HG02623 (cell line): ENCODE data around the gene TEAD1.

ENCODE experiments used
- ATAC-seq: cut with Tn5 transposase; IDR thresholded peaks from one replicate; pipeline ENCODE4 v1.9.1; 2021; ENCODE audit warnings: moderate library complexity; ENCODE audit not compliant: unreplicated experiment

Gene TEAD1

DNA sequence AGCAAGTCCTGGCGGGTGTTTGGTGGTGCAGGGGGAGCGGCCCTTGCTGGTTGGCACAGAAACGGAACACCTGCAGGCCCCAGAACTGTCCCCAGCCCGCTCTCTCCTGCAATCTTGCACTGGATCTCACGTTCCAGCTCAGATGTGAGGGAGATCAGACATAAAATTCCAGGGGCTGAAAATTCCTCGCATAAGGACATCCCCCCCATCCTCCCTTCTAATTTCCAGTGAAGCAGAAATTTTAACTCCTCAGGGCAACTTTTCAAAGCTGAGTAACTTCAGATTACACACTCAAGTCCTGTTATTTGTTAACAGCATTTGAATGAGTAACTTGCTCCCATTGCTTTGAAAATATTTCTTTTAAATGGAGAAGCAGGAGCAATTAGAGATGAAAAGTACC is 294.6 kb downstream of the TEAD1 start:
- no peak for ATAC-seq

DNA sequence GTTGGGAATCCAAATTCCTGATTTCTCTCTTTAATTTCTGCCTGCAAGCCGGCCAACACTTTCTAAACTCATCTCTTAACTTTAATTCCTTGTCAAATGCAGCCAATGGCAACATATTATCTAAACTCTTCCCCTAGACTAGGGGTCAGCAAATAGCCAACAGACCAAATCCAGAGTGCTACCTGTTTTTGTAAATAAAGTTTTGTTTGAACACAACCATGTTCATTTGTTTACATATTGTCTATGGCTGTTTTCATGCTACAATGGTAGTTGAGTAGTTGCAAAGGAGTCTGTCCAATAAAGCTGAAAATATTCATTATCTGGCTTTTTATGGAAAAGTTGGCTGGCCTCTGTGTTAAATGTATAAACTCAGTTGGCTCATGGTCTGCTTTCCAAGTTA is 297.7 kb downstream of the TEAD1 start:
- no peak for ATAC-seq

DNA sequence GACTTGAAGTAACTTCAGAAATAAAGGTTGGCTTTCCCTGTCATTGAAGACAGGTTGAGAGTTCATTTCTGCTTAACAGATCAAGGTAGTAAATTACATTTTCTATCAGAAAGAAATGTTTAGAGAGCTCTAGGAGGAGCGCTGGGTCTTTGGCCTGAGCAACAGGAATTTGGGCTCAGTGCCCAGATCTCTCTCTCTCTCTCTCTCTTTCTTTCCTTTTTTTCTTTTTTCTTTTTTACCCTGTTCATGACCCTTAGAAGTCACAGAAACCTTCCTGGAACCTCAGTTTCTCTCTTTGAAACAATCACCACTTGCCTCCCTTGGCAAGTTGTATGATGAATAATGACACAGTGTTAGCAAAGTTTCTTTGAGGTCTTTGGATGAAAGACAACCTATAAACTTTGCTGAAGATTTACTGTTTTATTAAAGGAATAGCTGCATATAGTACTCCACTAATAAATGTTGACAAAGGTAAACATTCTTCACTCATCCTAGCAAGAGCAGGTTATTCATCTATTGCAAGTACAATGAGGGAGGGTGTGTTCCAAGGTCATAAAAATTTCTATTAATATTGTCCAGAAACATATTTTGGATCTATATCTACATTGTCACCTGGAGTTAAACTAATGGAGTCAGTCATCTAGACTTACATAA is 299.4 kb downstream of the TEAD1 start:
- no peak for ATAC-seq

DNA sequence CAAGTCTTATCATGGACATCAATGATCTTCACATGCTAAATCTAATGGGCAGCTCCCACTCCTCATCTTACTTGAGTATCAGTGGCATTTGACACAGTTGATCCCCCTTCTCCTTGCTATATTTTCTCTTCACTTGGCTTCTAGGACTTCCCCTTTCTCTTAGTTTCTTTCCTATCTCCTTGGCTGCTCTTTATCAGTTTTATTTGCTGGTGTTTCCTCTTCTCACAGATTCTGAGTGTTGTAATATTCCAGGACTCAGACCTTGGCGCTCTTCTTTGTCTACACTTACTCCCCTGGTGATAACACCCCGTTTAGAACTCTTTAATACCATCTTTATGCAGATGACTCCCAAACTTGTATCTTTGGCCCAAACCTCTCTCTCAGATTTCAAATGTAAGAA is 301.0 kb downstream of the TEAD1 start:
- no peak for ATAC-seq

DNA sequence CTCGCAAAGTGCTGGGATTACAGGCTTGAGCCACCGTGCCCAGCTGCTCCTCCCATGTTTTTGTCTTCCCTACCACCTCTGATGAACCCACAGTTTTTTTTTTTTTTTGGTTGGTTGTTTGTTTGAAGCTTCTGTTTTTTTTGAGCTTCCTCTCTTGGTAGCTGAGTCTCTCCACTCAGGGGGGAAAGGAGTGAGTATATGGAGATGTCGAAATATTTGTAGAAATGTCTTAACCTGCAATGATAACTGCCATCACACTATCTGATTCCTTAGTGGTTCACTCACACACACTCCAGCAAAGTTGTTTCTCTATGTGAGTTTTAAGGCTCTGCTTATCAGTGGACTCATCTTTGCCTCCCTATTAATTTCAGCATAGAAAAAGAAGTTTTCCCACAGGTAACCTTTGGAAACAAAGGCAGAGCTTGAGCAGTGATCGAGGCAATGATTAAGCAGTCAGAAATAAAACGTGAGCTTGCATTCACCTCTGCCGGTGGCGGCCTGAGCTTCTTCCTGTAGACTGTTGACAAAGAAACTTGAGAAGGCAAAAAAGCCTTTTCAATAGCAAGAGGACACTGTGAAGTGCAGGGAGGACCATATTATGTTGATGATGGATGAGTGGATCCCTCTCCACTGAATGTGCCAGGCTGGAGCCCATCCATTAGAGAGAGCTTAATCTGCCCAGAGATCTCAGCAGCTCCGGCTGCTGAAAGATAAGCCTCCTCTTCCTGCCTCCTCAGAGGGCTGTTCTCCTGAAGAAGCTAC is 305.9 kb downstream of the TEAD1 start:
- ATAC-seq = no peak

DNA sequence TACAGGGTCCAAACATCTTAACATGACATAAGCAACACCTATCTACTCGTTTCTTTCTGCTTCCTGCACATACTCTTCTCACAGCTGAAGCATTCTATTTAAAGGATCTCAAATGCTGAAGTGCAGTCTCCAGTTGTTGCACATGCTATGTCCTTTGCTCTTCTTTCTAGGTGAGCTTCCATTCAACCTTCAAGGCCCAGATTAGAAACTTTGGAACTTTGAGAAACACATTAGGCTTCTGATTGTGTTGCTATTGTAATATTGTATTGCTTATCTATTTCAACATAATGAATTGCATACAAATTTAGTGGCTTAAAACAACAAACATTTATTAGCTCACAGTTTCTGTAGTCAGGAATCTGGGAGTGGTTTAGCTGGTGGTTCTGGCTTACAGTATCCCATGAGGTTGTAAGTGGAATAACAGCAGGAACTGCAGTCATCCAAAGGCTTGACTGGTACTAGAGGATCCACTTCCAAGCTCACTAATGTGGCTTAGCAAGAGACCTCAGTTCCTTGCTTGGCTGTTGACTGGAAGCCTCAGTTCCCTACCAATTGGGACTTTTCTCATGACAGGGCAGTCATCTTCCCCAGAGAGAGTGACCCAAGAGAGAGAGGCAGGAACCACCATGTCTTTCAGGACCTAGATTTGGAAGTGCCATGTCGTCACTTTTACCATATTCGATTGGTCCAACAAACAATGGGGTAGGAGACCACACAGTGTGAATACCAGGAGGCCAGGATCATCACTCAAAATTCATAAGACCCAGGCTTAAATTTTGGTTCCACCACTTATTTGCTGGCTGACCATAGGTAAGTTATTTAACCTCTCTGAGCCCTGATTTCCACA is 307.7 kb downstream of the TEAD1 start:
- ATAC-seq = no peak

DNA sequence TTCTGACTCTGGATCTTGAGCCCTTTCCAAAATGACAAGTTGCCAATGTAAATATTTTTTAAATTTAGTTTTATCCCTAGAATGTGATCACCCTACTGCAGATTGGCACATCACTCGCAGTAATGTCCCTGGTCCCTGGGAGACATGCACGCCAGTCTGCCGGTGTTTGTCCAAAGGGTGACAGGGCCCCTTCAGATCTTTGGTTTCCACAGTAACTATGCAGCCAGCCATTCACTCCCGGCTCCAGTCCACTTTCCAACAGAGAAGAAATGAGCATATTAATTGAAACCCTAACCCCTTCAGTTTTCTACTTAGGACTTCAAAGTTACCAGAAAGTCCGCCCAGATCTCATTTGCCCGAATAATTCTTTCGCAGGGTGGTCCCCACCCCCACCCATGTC is 309.1 kb downstream of the TEAD1 start:
- no peak for ATAC-seq

DNA sequence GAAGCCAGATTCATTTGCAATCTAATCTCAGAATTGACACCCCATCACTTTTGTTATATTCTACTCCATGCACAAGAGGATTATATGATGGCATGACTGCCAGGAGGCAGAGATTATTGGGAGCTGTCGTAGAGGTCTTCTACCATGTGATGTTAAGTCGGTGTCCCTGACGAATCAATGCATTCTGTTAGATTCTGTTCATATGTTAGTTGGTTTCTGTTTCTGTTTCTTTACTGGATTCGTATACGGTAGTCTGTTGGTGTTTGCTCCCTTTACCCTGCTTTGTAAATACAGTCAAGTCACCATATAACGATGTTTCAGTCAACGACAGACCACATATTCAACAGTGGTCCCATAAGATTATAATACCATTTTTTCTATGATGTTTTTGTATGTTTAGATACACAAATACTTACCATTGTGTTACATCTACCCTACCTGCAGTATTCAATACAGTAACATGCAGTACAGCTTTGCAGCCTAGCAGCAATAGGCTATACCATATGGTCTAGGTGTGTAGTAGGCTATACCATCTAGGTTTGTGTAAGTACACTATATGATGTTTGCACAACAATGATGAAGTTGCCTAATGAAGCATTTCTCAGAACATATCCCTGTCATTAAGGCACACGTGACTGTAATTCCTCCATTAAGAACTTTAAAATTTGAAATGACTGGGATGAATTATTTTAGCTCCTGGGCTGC is 312.1 kb downstream of the TEAD1 start:
- ATAC-seq = no peak

DNA sequence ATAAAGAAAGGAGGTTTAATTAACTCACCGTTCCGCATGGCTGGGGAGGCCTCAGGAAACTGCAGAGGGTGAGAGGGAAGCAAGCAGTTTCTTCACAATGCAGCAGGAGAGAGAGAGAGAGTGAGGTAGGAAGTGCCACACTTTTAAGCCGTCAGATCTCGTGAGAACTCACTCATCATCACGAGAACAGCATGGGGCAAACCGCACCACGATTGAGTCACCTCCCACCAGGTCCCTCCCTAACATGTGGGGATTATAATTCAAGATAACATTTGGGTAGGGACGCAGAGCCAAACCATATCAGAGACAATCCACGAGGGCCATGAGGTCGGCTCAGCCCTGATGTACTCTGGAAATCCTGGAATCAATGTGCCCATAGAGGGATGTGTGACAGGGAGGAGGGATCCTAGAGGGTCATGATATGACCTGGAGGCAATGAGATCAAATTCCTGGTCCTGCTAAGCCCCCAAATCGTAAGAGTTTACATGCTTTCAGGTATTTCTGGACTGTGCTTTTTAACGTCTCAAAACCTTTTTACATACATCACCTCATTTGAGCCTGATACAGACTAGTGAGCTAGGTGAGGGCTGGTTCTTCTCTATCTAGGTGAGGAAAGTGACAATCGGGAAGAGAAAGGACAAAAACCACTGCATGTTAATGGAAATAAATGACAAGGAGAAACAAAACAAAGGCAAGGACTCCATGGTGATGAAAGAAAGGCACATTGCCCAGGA is 315.4 kb downstream of the TEAD1 start:
- ATAC-seq = no peak

DNA sequence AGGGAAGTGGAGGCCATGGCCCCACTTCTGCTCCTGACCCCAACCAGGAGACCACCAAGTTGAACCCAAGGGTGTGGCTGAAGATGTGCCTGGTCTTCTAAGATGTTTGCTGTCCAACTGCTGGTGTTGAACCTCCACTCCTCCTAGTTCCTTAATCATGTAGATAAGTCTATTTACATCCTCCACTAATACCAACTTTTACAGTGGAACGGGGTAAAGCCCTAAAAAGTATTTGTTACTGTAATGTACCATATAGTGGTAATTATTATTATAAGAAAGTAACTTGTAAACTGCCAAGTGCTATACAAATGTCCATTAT is 315.9 kb downstream of the TEAD1 start:
- ATAC-seq = no peak

DNA sequence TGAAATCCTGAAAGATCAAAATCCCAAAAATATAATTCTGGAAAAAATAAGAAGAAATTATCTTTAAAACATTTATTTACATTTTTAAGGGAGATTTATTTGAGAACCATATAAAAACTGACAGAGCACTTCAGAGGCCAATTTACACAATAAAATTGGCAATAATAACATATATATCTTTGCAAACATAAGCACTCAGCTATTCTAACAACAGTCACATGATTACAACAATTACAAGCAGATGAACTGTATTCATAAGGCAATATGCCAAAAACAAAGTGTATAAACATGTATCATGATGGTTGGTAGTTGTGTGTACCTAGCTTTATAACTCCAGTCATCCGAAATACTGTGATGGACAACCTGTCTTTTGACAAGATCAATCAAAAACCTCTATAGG is 317.2 kb downstream of the TEAD1 start:
- ATAC-seq = no peak

DNA sequence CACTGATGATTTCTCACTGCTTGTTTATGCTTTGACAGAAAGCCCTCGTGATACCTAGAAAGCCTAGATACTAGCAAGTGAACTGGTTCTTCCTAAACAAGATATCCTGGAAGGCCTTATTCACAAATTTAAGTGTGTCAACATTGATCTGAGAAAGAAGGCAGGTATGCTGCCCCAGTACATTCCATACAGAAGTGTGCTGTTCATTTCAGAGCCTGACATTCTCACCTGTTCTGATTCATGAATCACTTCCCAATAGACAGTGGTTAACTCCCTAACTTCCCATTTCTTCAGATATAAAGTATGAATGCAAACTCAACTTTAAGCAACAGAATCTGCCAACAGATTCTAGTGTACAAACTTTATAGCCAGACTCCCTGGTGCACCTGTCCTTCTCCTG is 319.4 kb downstream of the TEAD1 start:
- no peak for ATAC-seq
